Stomach (tissue), 9 donors: ENCODE measurements around the gene C15orf39. TPM values are rescaled to one million over a fixed set of nuclear protein-coding genes. Genes with fewer than 3 reads are reported as not detected.

ENCODE experiments used
- DNase-seq, 2 donors: peaks; one replicate each; pipeline versions ENCODE4 v3.0.0 to v3.0.0-alpha.2; 2013 to 2019
- H3K27ac ChIP-seq, 5 donors: fragments of 200-600 bp in 4 of 5; sonication (generic) in 4 of 5; one replicate each; pipeline ENCODE4 v1.5.1; 2013 to 2019; ENCODE audit warnings: mild to moderate bottlenecking in 1 of 5, moderate library complexity in 1 of 5
- H3K27me3 ChIP-seq, 3 donors: fragments of 200-600 bp; sonication (generic); one replicate each; pipeline ENCODE4 v1.5.1; 2017 to 2019; ENCODE audit warnings: mixed run types in 1 of 3
- H3K36me3 ChIP-seq, 4 donors: fragments of 200-600 bp; sonication (generic); 1 replicate in 3 of 4; 2 replicates in 1 of 4; pipeline ENCODE4 v1.5.1; 2016 to 2019
- H3K4me1 ChIP-seq, 4 donors: fragments of 200-600 bp; sonication (generic); one replicate each; pipeline ENCODE4 v1.5.1; 2016 to 2019
- H3K4me3 ChIP-seq, 4 donors: fragments of 200-600 bp; sonication (generic) in 3 of 4; one replicate each; pipeline ENCODE4 v1.5.1; 2016 to 2019; ENCODE audit warnings: mild to moderate bottlenecking in 1 of 4
- H3K9me3 ChIP-seq, 4 donors: fragments of 200-600 bp; sonication (generic); one replicate each; pipeline ENCODE4 v1.5.1; 2016 to 2019
- CTCF ChIP-seq, 7 experiments: fragments of 450-650 bp in 4 of 7; fragments of 200-600 bp in 3 of 7; sonication (generic) in 3 of 7; IDR thresholded peaks; one replicate each; pipeline ENCODE4 v1.5.1; 2016 to 2019; ENCODE audit warnings: antibody characterized with exemption in 7 of 7, control low read depth in 2 of 7, mild to moderate bottlenecking in 1 of 7
- EP300 ChIP-seq: sonication (generic); formaldehyde crosslinking; IDR thresholded peaks from one replicate; pipeline ENCODE4 v1.6.1; 2017; ENCODE audit warnings: antibody characterized with exemption
- POLR2A ChIP-seq, 4 donors: fragments of 450-650 bp; IDR thresholded peaks; one replicate each; pipeline ENCODE4 v1.6.1; 2016; ENCODE audit warnings: antibody characterized with exemption in 4 of 4, control low read depth in 2 of 4, mild to moderate bottlenecking in 1 of 4, moderate library complexity in 1 of 4
- POLR2AphosphoS5 ChIP-seq, 3 donors: sonication (generic); formaldehyde crosslinking; IDR thresholded peaks; one replicate each; pipeline ENCODE4 v1.6.1; 2016; ENCODE audit warnings: antibody characterized with exemption in 3 of 3
- WGBS, 5 donors: extraction: QIAGEN DNeasy Blood & Tissue Kit in 3 of 5; methylation state at CpG; one replicate each; pipeline versions ENCODE4 v1.1.5 to v1.1.7; 2013 to 2018; 5-methylcytosine and 5-hydroxymethylcytosine counted together
- intact Hi-C: fragments of 100-400 bp; cut with DNase I; formaldehyde crosslinking; loops from one replicate; pipeline ENCODE4 v1.15.1; 2023; ENCODE audit warnings: low total_unique reads
- polyA plus RNA-seq, 3 donors: library from polyadenylated mRNA; stranded (reverse); fragments of 200-250 nt; gene quantifications; one replicate each; pipeline ENCODE4 v1.2.3, GENCODE V29; 2013
- total RNA-seq, 5 donors: library from RNA; depleted of rRNA; stranded (reverse); fragments of >200 nt; gene quantifications; one replicate each; pipeline versions ENCODE4 v1.1.0 to v1.2.3, GENCODE V29; 2014 to 2016
- donor health status: healthy with polysubstance abuse.
- donor health status: Bipolar disorder and iron deficiency.
- donor health status: healthy.

The C15orf39 gene
- total and polyA plus RNA-seq, 8 donors: 3.1 to 29.1 (median 11.1) TPM

DNA sequence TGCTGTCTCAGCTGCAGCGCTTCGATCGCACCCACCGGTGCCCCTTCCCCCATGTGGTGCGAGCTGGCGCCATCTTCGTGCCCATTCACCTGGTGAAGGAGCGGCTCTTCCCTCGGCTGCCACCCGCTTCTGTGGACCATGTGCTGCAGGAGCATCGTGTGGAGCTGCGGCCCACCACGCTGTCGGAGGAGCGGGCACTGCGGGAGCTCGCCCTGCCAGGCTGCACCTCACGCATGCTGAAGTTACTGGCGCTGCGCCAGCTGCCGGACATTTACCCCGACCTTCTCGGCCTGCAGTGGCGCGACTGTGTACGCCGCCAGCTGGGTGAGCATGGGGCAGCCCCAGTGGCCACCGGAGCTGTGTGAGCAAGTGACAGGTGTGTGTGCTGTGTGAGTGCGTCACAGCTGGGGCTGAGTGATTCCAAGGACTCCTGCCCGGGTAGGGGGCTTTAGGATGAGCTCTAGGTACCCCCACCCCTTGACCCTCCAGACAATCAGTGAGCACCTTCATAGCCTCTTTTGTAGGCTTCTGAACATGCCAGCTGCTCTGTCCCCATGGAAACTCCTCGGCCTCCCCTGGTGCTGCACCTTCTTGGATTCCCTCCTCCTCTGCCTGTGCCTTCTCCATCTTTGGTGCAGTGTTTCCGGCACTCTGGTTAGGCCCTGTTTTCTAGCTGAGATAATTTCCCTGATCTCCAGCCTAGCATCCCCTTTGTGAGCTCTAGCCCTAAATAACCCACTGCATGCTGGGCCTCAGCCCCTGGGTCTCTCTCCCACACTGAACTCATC lies 7.0 kb downstream of the C15orf39 start:
- peaks cover 14 to 74% (median 45%) of the 10 kb centered on the region in 4 donors for H3K4me1 ChIP-seq
- TF ChIP-seq EP300 (no peak), POLR2A (IDR thresholded peaks at IDR 0.05) (no peak), POLR2AphosphoS5 (IDR thresholded peaks at IDR 0.05) (no peak), CTCF (IDR thresholded peaks at IDR 0.05) (no peak)
- DNase-seq: no peak
- intact Hi-C loops: loop anchor here (5.0 kb wide), 1 partner anchor 181 kb away; no protein-coding TSS in a partner anchor
- peak overlapping the region in 1 of 4 donors; percentile 9 for H3K4me3 ChIP-seq
- peak overlapping the region in 1 of 5 donors; percentile 5 for H3K27ac ChIP-seq
- no peaks in the 10 kb centered on the region for H3K9me3 ChIP-seq
- H3K36me3 ChIP-seq: peaks cover 72 to 84% (median 82%) of the 10 kb centered on the region in 4 donors
- 75 to 86% (median 80%) methylated on average over 26 to 32 of the region's 32 CpGs for WGBS, 5 donors
- no peaks in the 10 kb centered on the region for H3K27me3 ChIP-seq

DNA sequence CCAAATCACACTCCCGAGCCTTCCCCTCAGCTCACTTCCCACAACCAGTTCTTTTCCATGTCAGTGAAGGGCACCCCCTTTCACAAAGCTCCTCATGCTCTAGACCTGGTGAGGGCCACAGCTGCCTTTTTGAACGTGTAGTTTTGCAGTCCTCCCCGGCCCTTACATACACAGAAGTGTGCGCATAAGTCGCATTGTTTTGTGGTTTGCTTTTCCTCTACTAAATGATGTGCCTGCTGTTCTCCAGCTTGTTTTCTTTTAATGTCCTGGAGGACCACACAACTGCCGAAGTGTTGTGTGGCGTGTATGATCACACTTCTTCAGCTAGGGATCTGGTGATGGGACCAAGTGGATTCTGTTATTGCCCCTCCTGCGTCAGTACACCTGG lies 7.6 kb downstream of the C15orf39 start:
- Histone ChIP-seq H3K36me3 (peaks cover 72 to 90% (median 88%) of the 10 kb centered on the region in 4 donors), H3K27ac (no peak overlapping the region), H3K27me3 (no peaks in the 10 kb centered on the region), H3K4me3 (no peak overlapping the region), H3K4me1 (peaks cover 8 to 68% (median 39%) of the 10 kb centered on the region in 4 donors), H3K9me3 (no peaks in the 10 kb centered on the region)
- no peak for DNase-seq
- intact Hi-C loops: loop anchor here (5.0 kb wide), 1 partner anchor 182 kb away; no protein-coding TSS in a partner anchor
- no peak for TF ChIP-seq POLR2A (IDR thresholded peaks at IDR 0.05)
- TF ChIP-seq POLR2AphosphoS5 (IDR thresholded peaks at IDR 0.05): no peak
- TF ChIP-seq EP300: no peak
- no peak for TF ChIP-seq CTCF (IDR thresholded peaks at IDR 0.05)
- WGBS, 5 donors: 78 to 85% (median 84%) methylated on average over 8 of the region's 8 CpGs

- H3K9me3 ChIP-seq: no peaks in the 10 kb centered on the region
- TF ChIP-seq POLR2A (IDR thresholded peaks at IDR 0.05) (no peak), CTCF (IDR thresholded peaks at IDR 0.05) (no peak), EP300 (no peak), POLR2AphosphoS5 (IDR thresholded peaks at IDR 0.05) (no peak)
- no peak overlapping the region for H3K27ac ChIP-seq
- no peak for DNase-seq
- H3K4me3 ChIP-seq: no peak overlapping the region
- WGBS, 5 donors: 84 to 95% (median 87%) methylated on average over 7 of the region's 7 CpGs
- H3K27me3 ChIP-seq: no peaks in the 10 kb centered on the region
- peaks cover 72 to 90% (median 87%) of the 10 kb centered on the region in 4 donors for H3K36me3 ChIP-seq
- peaks cover 0 to 53% (median 26%) of the 10 kb centered on the region in 4 donors for H3K4me1 ChIP-seq
- intact Hi-C loops: no loop called here
These were observed 9.1 kb downstream of the C15orf39 start for GRCh38 chr15:75210811-75211230.

GRCh38 chr15:75211436-75212199 lies 9.9 kb downstream of the C15orf39 start:
- DNase-seq: no peak
- TF ChIP-seq POLR2AphosphoS5 (IDR thresholded peaks at IDR 0.05): no peak
- no peak for TF ChIP-seq EP300
- no peak for TF ChIP-seq CTCF (IDR thresholded peaks at IDR 0.05)
- no peak for TF ChIP-seq POLR2A (IDR thresholded peaks at IDR 0.05)
- Histone ChIP-seq H3K27ac (no peak overlapping the region), H3K36me3 (peaks cover 64 to 82% (median 79%) of the 10 kb centered on the region in 4 donors), H3K9me3 (no peaks in the 10 kb centered on the region), H3K4me3 (no peak overlapping the region), H3K27me3 (no peaks in the 10 kb centered on the region), H3K4me1 (peaks cover 0 to 50% (median 22%) of the 10 kb centered on the region in 4 donors)
- WGBS, 5 donors: 74 to 85% (median 78%) methylated on average over 6 to 9 of the region's 9 CpGs
- intact Hi-C loops: no loop called here
